Ramos (cell line): Measurements from ENCODE around the gene CAMKK1.

Source experiments
- in situ Hi-C: fragments of 300-500 bp; cut with MboI; formaldehyde crosslinking; loops from one replicate; pipeline ENCODE4 v1.14.3; 2022; ENCODE audit warnings: low sequenced_read_pairs; ENCODE audit not compliant: unreplicated experiment

The CAMKK1 gene

DNA sequence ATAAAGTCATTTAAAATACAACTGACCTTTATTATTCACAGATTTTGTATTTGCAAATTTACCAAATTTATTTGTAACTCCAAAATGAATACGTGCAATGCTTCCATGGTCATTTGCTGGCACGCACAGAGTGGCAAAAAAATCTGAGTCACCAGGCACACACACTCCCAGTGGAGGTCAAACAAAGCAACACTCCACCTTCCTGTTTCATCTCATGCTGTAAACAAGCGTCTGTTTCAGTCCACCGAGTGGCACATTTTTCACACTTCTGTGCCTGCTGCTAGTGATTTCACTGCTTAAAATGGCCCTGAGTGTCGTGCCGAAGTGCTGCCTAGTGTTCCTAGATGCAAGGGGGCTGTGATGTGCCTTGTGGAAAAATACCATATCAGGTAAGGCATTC is 74.1 kb downstream of the CAMKK1 start:
- in situ Hi-C loops, result no loop called here

DNA sequence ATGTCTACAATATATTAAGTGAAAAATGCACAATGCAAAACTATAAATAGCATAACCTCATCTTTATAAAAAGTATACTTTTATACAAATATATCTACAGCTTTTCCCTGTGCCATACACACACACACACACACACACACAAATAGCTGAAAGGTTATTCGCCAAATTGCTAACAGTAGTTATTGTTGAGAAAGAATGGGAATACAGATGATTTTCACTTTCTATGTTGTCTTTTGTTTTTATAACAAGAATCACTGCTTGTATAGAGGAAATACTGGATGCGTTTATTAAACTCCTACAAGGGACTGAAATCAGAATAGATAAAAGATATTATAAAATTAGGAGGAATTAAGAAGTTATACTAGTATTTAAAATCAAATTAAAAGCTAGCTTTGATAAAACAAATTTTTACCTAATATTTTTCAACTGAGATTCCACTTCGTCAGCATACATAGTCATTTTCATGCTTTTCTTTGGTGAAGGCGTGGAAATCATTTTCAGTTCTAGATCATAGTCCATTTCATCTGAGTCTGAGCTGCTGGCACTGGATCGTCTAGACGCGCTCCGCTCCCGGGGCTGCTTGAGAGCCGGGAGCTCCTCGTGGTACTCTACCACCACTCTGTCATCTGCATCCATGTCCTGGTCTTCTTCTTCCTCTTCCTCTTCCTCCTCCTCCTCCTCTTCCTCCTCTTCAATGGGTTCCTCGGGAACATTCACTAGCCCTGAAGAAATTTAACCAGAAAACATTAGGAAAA is 74.8 kb downstream of the CAMKK1 start:
- in situ Hi-C loops, result no loop called here

DNA sequence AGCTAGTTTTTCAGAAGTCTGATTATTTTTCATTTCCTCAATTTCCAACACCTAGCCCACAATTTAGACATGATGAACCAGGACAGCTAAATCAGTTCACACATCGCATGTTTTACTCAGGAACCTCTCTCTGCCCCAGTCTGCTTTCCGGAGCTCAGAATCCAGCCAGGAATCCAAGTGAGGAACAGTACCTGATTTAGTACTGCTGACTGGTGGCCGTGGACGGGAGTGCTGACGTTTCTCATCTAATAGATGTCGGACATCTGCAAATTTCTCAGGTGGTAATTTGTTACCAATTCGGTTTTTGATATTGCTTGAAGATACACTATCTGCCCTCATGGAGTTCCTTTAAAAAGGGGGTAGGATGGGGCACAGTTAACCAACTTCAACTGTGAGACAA is 76.9 kb downstream of the CAMKK1 start:
- in situ Hi-C loops, result no loop called here

- in situ Hi-C loops, result no loop called here
Observed at GRCh38 chr17:3815122-3815521, 77.7 kb downstream of the CAMKK1 start.

DNA sequence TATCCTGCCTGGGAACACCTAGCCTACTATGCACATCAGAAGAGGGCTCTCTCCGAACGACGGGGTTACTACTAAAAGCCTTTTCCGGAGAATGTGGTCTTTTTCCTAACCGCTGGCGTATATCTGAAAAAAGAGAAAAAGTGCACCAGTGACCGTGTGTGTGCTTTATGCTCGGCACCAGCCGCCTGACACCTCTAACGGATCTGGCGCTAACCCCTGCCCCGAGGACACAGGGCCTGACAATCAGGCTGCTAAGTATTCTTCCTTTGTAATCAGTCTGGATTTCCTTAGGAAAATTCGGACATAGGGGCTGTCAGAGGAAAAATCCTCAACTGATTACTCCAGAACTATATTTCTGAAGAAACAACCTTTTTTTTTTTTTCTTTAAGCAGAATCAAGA is 78.5 kb downstream of the CAMKK1 start:
- in situ Hi-C loops, result no loop called here

GRCh38 chr17:3813171-3813570 is 79.7 kb downstream of the CAMKK1 start:
- in situ Hi-C loops, result no loop called here

GRCh38 chr17:3812771-3813170 is 80.1 kb downstream of the CAMKK1 start:
- in situ Hi-C loops, result no loop called here

GRCh38 chr17:3812284-3812683 is 80.6 kb downstream of the CAMKK1 start:
- in situ Hi-C loops, result no loop called here
